HepG2 (cell line): Measurements from ENCODE around the gene MAP3K19. TPM values are rescaled to one million over a fixed set of nuclear protein-coding genes. Genes with fewer than 3 reads are reported as not detected.

Source experiments
- CERS6 ChIP-seq: sonication (generic); formaldehyde crosslinking; IDR thresholded peaks from 2 replicates; pipeline ENCODE4 v1.5.0; 2020; ENCODE audit warnings: missing genetic modification reagents
- EEA1 ChIP-seq: sonication (generic); formaldehyde crosslinking; IDR thresholded peaks from 2 replicates; pipeline ENCODE4 v1.5.1; 2020; ENCODE audit warnings: mild to moderate bottlenecking, missing genetic modification reagents, borderline replicate concordance
- FOXK1 ChIP-seq: sonication (generic); formaldehyde crosslinking; IDR thresholded peaks from 2 replicates; pipeline ENCODE4 v1.4.0; 2020; ENCODE audit warnings: low read depth, missing genetic modification reagents, borderline replicate concordance
- GMEB1 ChIP-seq: sonication (generic); formaldehyde crosslinking; IDR thresholded peaks from 2 replicates; pipeline ENCODE4 v1.5.1; 2020; ENCODE audit warnings: missing genetic modification reagents, mild to moderate bottlenecking, borderline replicate concordance
- HBP1 ChIP-seq: IDR thresholded peaks from 2 replicates; pipeline ENCODE4 v1.6.1; 2016; ENCODE audit warnings: low read depth, control low read depth
- HMG20B ChIP-seq: conservative IDR thresholded peaks from 2 replicates; pipeline ENCODE4 v1.6.1; 2016; ENCODE audit warnings: missing genetic modification reagents, missing compliant biosample characterization
- IKZF4 ChIP-seq: sonication (generic); formaldehyde crosslinking; IDR thresholded peaks from 2 replicates; pipeline ENCODE4 v1.5.1; 2020; ENCODE audit warnings: borderline replicate concordance, mild to moderate bottlenecking, low read depth, missing genetic modification reagents; ENCODE audit errors: not compliant biosample characterization
- MIER2 ChIP-seq: IDR thresholded peaks from 2 replicates; pipeline ENCODE4 v1.6.1; 2016; ENCODE audit warnings: missing biosample characterization, missing genetic modification reagents
- NCOR1 ChIP-seq: fragments of 200-600 bp; sonication (generic); IDR thresholded peaks from 2 replicates; pipeline ENCODE4 v1.7.0; 2017; ENCODE audit warnings: antibody characterized with exemption, low read length, borderline replicate concordance
- PCBP2 ChIP-seq: fragments of 200-400 bp; formaldehyde crosslinking; optimal IDR thresholded peaks from 2 replicates; pipeline ENCODE3; 2018; ENCODE audit warnings: low read length, low read depth; ENCODE audit not compliant: poor library complexity, severe bottlenecking
- PLSCR1 ChIP-seq: sonication (generic); formaldehyde crosslinking; IDR thresholded peaks from 2 replicates; pipeline ENCODE4 v1.5.0; 2020; ENCODE audit warnings: missing genetic modification reagents, mild to moderate bottlenecking, borderline replicate concordance
- PPARG ChIP-seq: conservative IDR thresholded peaks from 2 replicates; pipeline ENCODE4 v1.6.1; 2016; ENCODE audit warnings: missing biosample characterization, missing genetic modification reagents
- RCOR2 ChIP-seq: IDR thresholded peaks from 2 replicates; pipeline ENCODE4 v1.6.1; 2016; ENCODE audit warnings: missing biosample characterization, missing genetic modification reagents
- SRSF1 ChIP-seq: fragments of 200-400 bp; formaldehyde crosslinking; optimal IDR thresholded peaks from 2 replicates; pipeline ENCODE3; 2017; ENCODE audit warnings: mild to moderate bottlenecking, low read depth, low read length, moderate library complexity
- SUZ12 ChIP-seq: fragments of 150-350 bp; IDR thresholded peaks from 2 replicates; pipeline ENCODE4 v1.6.1; 2014; ENCODE audit warnings: low read depth, low read length
- TGIF2 ChIP-seq: IDR thresholded peaks from 2 replicates; pipeline ENCODE4 v1.6.1; 2016; ENCODE audit warnings: control low read depth, missing compliant biosample characterization
- ZNF253 ChIP-seq: sonication (generic); formaldehyde crosslinking; IDR thresholded peaks from 2 replicates; pipeline ENCODE4 v1.8.0; 2022; ENCODE audit warnings: mild to moderate bottlenecking, missing genetic modification reagents, borderline replicate concordance
- ZNF546 ChIP-seq: sonication (generic); formaldehyde crosslinking; conservative IDR thresholded peaks from 2 replicates; pipeline ENCODE4 v1.8.1; 2023; ENCODE audit warnings: mild to moderate bottlenecking, missing genetic modification reagents
- ZNF547 ChIP-seq: sonication (generic); formaldehyde crosslinking; IDR thresholded peaks from 2 replicates; pipeline ENCODE4 v1.5.1; 2020; ENCODE audit warnings: mild to moderate bottlenecking, missing genetic modification reagents
- ZNF563 ChIP-seq: sonication (generic); formaldehyde crosslinking; IDR thresholded peaks from 2 replicates; pipeline ENCODE4 v1.8.0; 2022; ENCODE audit warnings: mild to moderate bottlenecking, moderate library complexity, missing genetic modification reagents
- ZNF83 ChIP-seq: sonication (generic); formaldehyde crosslinking; IDR thresholded peaks from 2 replicates; pipeline ENCODE4 v1.4.0; 2020; ENCODE audit warnings: missing genetic modification reagents, mild to moderate bottlenecking, borderline replicate concordance
- polyA plus RNA-seq, 8 experiments: library from polyadenylated mRNA; depleted of rRNA in 3 of 8; stranded (reverse) in 7 of 8; unstranded in 1 of 8; fragments of >200 nt; fragmentation: Illumina TruSeq in 4 of 8; extraction: Trizol in 4 of 8; gene quantifications; 2 replicates each; pipeline versions ENCODE4 v1.2.1 to v1.2.3, GENCODE V29; 2011 to 2016; ENCODE audit warnings: low read depth in 4 of 8, missing spikeins in 1 of 8, mixed read lengths in 1 of 8; ENCODE audit not compliant: insufficient read depth in 1 of 8
- total RNA-seq, 5 experiments: library from RNA; depleted of rRNA; stranded (reverse); fragments of >200 nt; fragmentation: Illumina TruSeq; extraction: Trizol; gene quantifications; 2 replicates each; pipeline ENCODE4 v1.2.3, GENCODE V29; 2016; ENCODE audit warnings: low read depth in 1 of 5
- TF ChIP-seq, protein P1 (sequence below): IDR thresholded peaks from 2 replicates; pipeline ENCODE4 v1.6.1; 2016; ENCODE audit warnings: mild to moderate bottlenecking, missing biosample characterization, missing genetic modification reagents

The MAP3K19 gene
- total and polyA plus RNA-seq, 2 of the 13 experiments (the other 11 are each of a cell fraction or from before 2014, with no cell fraction given) = not detected

- TF ChIP-seq, protein P1, sequence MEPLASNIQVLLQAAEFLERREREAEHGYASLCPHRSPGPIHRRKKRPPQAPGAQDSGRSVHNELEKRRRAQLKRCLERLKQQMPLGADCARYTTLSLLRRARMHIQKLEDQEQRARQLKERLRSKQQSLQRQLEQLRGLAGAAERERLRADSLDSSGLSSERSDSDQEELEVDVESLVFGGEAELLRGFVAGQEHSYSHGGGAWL = no peak; the same call in 1 of the 2 replicates
- TF ChIP-seq ZNF546 (CRISPR knock-in tag) (no peak), ZNF253 (CRISPR knock-in tag) (no peak), TGIF2 (CRISPR knock-in tag) (no peak), ZNF547 (CRISPR knock-in tag) (no peak), PCBP2 (no peak), IKZF4 (CRISPR knock-in tag) (no peak), EEA1 (CRISPR knock-in tag) (no peak), NCOR1 (no peak), RCOR2 (CRISPR knock-in tag) (no peak), CERS6 (CRISPR knock-in tag) (no peak), MIER2 (CRISPR knock-in tag) (0 out of 2 replicates have a peak, but pooled peaks have one; percentile 26), HMG20B (CRISPR knock-in tag) (no peak), ZNF563 (CRISPR knock-in tag) (no peak), PPARG (CRISPR knock-in tag) (peak; percentile 49; the same call in 1 of the 2 replicates), HBP1 (CRISPR knock-in tag) (no peak), PLSCR1 (no peak), GMEB1 (CRISPR knock-in tag) (no peak), SUZ12 (no peak), FOXK1 (CRISPR knock-in tag) (no peak), SRSF1 (no peak), ZNF83 (CRISPR knock-in tag) (no peak)
Observed at GRCh38 chr2:135004005-135004746, 43.1 kb downstream of the MAP3K19 start (continued).
